ENCODE data around the gene MAN2C1.

GRCh38 chr15:75360856-75361255 lies 7.6 kb downstream of the MAN2C1 start:
- TF ChIP-seq, protein P1, sequence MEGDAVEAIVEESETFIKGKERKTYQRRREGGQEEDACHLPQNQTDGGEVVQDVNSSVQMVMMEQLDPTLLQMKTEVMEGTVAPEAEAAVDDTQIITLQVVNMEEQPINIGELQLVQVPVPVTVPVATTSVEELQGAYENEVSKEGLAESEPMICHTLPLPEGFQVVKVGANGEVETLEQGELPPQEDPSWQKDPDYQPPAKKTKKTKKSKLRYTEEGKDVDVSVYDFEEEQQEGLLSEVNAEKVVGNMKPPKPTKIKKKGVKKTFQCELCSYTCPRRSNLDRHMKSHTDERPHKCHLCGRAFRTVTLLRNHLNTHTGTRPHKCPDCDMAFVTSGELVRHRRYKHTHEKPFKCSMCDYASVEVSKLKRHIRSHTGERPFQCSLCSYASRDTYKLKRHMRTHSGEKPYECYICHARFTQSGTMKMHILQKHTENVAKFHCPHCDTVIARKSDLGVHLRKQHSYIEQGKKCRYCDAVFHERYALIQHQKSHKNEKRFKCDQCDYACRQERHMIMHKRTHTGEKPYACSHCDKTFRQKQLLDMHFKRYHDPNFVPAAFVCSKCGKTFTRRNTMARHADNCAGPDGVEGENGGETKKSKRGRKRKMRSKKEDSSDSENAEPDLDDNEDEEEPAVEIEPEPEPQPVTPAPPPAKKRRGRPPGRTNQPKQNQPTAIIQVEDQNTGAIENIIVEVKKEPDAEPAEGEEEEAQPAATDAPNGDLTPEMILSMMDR (IDR thresholded peaks at IDR 0.05), result no peak
- TF ChIP-seq ZFX (IDR thresholded peaks at IDR 0.05; ENCODE audit: borderline replicate concordance), result no peak
